Stomach (tissue), 9 donors: Measurements from ENCODE around the gene IL17RB. TPM values are rescaled to one million over a fixed set of nuclear protein-coding genes. Genes with fewer than 3 reads are reported as not detected.

ENCODE experiments used
- DNase-seq, 2 donors: peaks; one replicate each; pipeline versions ENCODE4 v3.0.0 to v3.0.0-alpha.2; 2013 to 2019
- H3K27ac ChIP-seq, 5 donors: fragments of 200-600 bp in 4 of 5; sonication (generic) in 4 of 5; one replicate each; pipeline ENCODE4 v1.5.1; 2013 to 2019; ENCODE audit warnings: mild to moderate bottlenecking in 1 of 5, moderate library complexity in 1 of 5
- H3K27me3 ChIP-seq, 3 donors: fragments of 200-600 bp; sonication (generic); one replicate each; pipeline ENCODE4 v1.5.1; 2017 to 2019; ENCODE audit warnings: mixed run types in 1 of 3
- H3K36me3 ChIP-seq, 4 donors: fragments of 200-600 bp; sonication (generic); 1 replicate in 3 of 4; 2 replicates in 1 of 4; pipeline ENCODE4 v1.5.1; 2016 to 2019
- H3K4me1 ChIP-seq, 4 donors: fragments of 200-600 bp; sonication (generic); one replicate each; pipeline ENCODE4 v1.5.1; 2016 to 2019
- H3K4me3 ChIP-seq, 4 donors: fragments of 200-600 bp; sonication (generic) in 3 of 4; one replicate each; pipeline ENCODE4 v1.5.1; 2016 to 2019; ENCODE audit warnings: mild to moderate bottlenecking in 1 of 4
- H3K9me3 ChIP-seq, 4 donors: fragments of 200-600 bp; sonication (generic); one replicate each; pipeline ENCODE4 v1.5.1; 2016 to 2019
- CTCF ChIP-seq, 7 experiments: fragments of 450-650 bp in 4 of 7; fragments of 200-600 bp in 3 of 7; sonication (generic) in 3 of 7; IDR thresholded peaks; one replicate each; pipeline ENCODE4 v1.5.1; 2016 to 2019; ENCODE audit warnings: antibody characterized with exemption in 7 of 7, control low read depth in 2 of 7, mild to moderate bottlenecking in 1 of 7
- EP300 ChIP-seq: sonication (generic); formaldehyde crosslinking; IDR thresholded peaks from one replicate; pipeline ENCODE4 v1.6.1; 2017; ENCODE audit warnings: antibody characterized with exemption
- POLR2A ChIP-seq, 4 donors: fragments of 450-650 bp; IDR thresholded peaks; one replicate each; pipeline ENCODE4 v1.6.1; 2016; ENCODE audit warnings: antibody characterized with exemption in 4 of 4, control low read depth in 2 of 4, mild to moderate bottlenecking in 1 of 4, moderate library complexity in 1 of 4
- POLR2AphosphoS5 ChIP-seq, 3 donors: sonication (generic); formaldehyde crosslinking; IDR thresholded peaks; one replicate each; pipeline ENCODE4 v1.6.1; 2016; ENCODE audit warnings: antibody characterized with exemption in 3 of 3
- WGBS, 5 donors: extraction: QIAGEN DNeasy Blood & Tissue Kit in 3 of 5; methylation state at CpG; one replicate each; pipeline versions ENCODE4 v1.1.5 to v1.1.7; 2013 to 2018; 5-methylcytosine and 5-hydroxymethylcytosine counted together
- intact Hi-C: fragments of 100-400 bp; cut with DNase I; formaldehyde crosslinking; loops from one replicate; pipeline ENCODE4 v1.15.1; 2023; ENCODE audit warnings: low total_unique reads
- polyA plus RNA-seq, 3 donors: library from polyadenylated mRNA; stranded (reverse); fragments of 200-250 nt; gene quantifications; one replicate each; pipeline ENCODE4 v1.2.3, GENCODE V29; 2013
- total RNA-seq, 5 donors: library from RNA; depleted of rRNA; stranded (reverse); fragments of >200 nt; gene quantifications; one replicate each; pipeline versions ENCODE4 v1.1.0 to v1.2.3, GENCODE V29; 2014 to 2016
- donor health status: healthy with polysubstance abuse.
- donor health status: Bipolar disorder and iron deficiency.
- donor health status: healthy.

Gene IL17RB
- total and polyA plus RNA-seq, 8 donors = 0.61 to 34.2 (median 3.5) TPM

GRCh38 chr3:53885239-53885638 is 38.9 kb downstream of the IL17RB start:
- Histone ChIP-seq H3K36me3 (peaks cover 16 to 54% (median 51%) of the 10 kb centered on the region in 4 donors), H3K4me3 (no peak overlapping the region), H3K27ac (no peak overlapping the region), H3K4me1 (peaks cover 14 to 43% (median 33%) of the 10 kb centered on the region in 4 donors), H3K27me3 (no peaks in the 10 kb centered on the region), H3K9me3 (no peaks in the 10 kb centered on the region)
- no peak for TF ChIP-seq CTCF (IDR thresholded peaks at IDR 0.05)
- TF ChIP-seq POLR2AphosphoS5 (IDR thresholded peaks at IDR 0.05) = no peak
- no peak for TF ChIP-seq POLR2A (IDR thresholded peaks at IDR 0.05)
- TF ChIP-seq EP300 = no peak
- intact Hi-C loops = no loop called here
- no peak for DNase-seq
- WGBS, 5 donors = 77 to 84% (median 79%) methylated on average over 3 of the region's 3 CpGs

- H3K36me3 ChIP-seq = peaks cover 16 to 54% (median 51%) of the 10 kb centered on the region in 4 donors
- H3K27me3 ChIP-seq = no peaks in the 10 kb centered on the region
- DNase-seq = no peak
- H3K4me1 ChIP-seq = peaks cover 12 to 40% (median 29%) of the 10 kb centered on the region in 4 donors
- TF ChIP-seq EP300 (no peak), CTCF (IDR thresholded peaks at IDR 0.05) (no peak), POLR2A (IDR thresholded peaks at IDR 0.05) (no peak), POLR2AphosphoS5 (IDR thresholded peaks at IDR 0.05) (no peak)
- no peak overlapping the region for H3K4me3 ChIP-seq
- intact Hi-C loops = no loop called here
- no peaks in the 10 kb centered on the region for H3K9me3 ChIP-seq
- no peak overlapping the region for H3K27ac ChIP-seq
These were observed 41.1 kb downstream of the IL17RB start for GRCh38 chr3:53887446-53887845.

GRCh38 chr3:53888232-53888631 is 41.9 kb downstream of the IL17RB start:
- intact Hi-C loops = no loop called here
- no peak for TF ChIP-seq POLR2A (IDR thresholded peaks at IDR 0.05)
- no peak for TF ChIP-seq CTCF (IDR thresholded peaks at IDR 0.05)
- no peak for TF ChIP-seq POLR2AphosphoS5 (IDR thresholded peaks at IDR 0.05)
- no peak for TF ChIP-seq EP300
- 22 to 63% (median 45%) methylated on average over 1 of the region's 1 CpG for WGBS, 5 donors

GRCh38 chr3:53890726-53891475 is 44.5 kb downstream of the IL17RB start:
- peak; percentile 57 to 85 for DNase-seq
- peak overlapping the region; percentile 70 to 96 (median 84) for H3K4me3 ChIP-seq
- intact Hi-C loops = no loop called here

More at GRCh38 chr3:53888232-53888631, 41.9 kb downstream of the IL17RB start:
- Histone ChIP-seq H3K27me3 (no peaks in the 10 kb centered on the region), H3K9me3 (no peaks in the 10 kb centered on the region), H3K4me1 (peaks cover 12 to 39% (median 28%) of the 10 kb centered on the region in 4 donors), H3K27ac (no peak overlapping the region), H3K36me3 (peaks cover 16 to 53% (median 50%) of the 10 kb centered on the region in 4 donors), H3K4me3 (no peak overlapping the region)
- DNase-seq = no peak

More at GRCh38 chr3:53890726-53891475, 44.5 kb downstream of the IL17RB start:
- Histone ChIP-seq H3K9me3 (no peaks in the 10 kb centered on the region), H3K27me3 (no peaks in the 10 kb centered on the region), H3K4me1 (peaks cover 12 to 39% (median 28%) of the 10 kb centered on the region in 4 donors), H3K36me3 (peaks cover 7 to 26% (median 23%) of the 10 kb centered on the region in 4 donors), H3K27ac (peak overlapping the region; percentile 97 to 99 (median 98))
- TF ChIP-seq POLR2A (IDR thresholded peaks at IDR 0.05) (no peak), CTCF (IDR thresholded peaks at IDR 0.05) (no peak), EP300 (no peak), POLR2AphosphoS5 (IDR thresholded peaks at IDR 0.05) (no peak)
- 2 to 6% (median 3%) methylated on average over 19 to 21 of the region's 21 CpGs for WGBS, 5 donors
